Thyroid gland (tissue), 4 donors: ENCODE data around the gene KREMEN2. TPM values are rescaled to one million over a fixed set of nuclear protein-coding genes. Genes with fewer than 3 reads are reported as not detected.

Source experiments
- DNase-seq, 2 donors: peaks; one replicate each; pipeline ENCODE4 v3.0.0-alpha.2; 2019
- H3K27ac ChIP-seq, 3 donors: fragments of 200-600 bp; sonication (generic); 1 replicate in 2 of 3; 2 replicates in 1 of 3; pipeline ENCODE4 v1.5.1; 2016 to 2019; ENCODE audit warnings: mild to moderate bottlenecking in 1 of 3, moderate library complexity in 1 of 3
- H3K27me3 ChIP-seq: fragments of 200-600 bp; sonication (generic); one replicate; pipeline ENCODE4 v1.5.1; 2019
- H3K36me3 ChIP-seq, 2 donors: fragments of 200-600 bp; sonication (generic); one replicate each; pipeline ENCODE4 v1.5.1; 2016 to 2019
- H3K4me1 ChIP-seq, 2 donors: fragments of 200-600 bp; sonication (generic); one replicate each; pipeline ENCODE4 v1.5.1; 2017 to 2019
- H3K4me3 ChIP-seq, 3 donors: fragments of 200-600 bp; sonication (generic); replicated peaks in 1 of 3; 1 replicate in 2 of 3; 2 replicates in 1 of 3; pipeline ENCODE4 v1.5.1; 2016; ENCODE audit warnings: mild to moderate bottlenecking in 1 of 3
- H3K9me3 ChIP-seq: fragments of 200-600 bp; sonication (generic); one replicate; pipeline ENCODE4 v1.5.1; 2017
- CTCF ChIP-seq, 6 experiments: fragments of 200-600 bp in 3 of 6; fragments of 450-650 bp in 3 of 6; sonication (generic) in 3 of 6; IDR thresholded peaks; one replicate each; pipeline ENCODE4 v1.5.1; 2016 to 2019; ENCODE audit warnings: antibody characterized with exemption in 6 of 6, mild to moderate bottlenecking in 2 of 6, inconsistent platforms in 1 of 6, moderate library complexity in 1 of 6
- POLR2A ChIP-seq, 2 donors: fragments of 450-650 bp; IDR thresholded peaks; one replicate each; pipeline ENCODE4 v1.6.1; 2017; ENCODE audit warnings: antibody characterized with exemption in 2 of 2, mild to moderate bottlenecking in 2 of 2, moderate library complexity in 1 of 2
- WGBS, 2 donors: methylation state at CpG; one replicate each; pipeline ENCODE4 v1.1.5; 2017; 5-methylcytosine and 5-hydroxymethylcytosine counted together
- intact Hi-C: fragments of 100-400 bp; cut with DNase I; formaldehyde crosslinking; loops from one replicate; pipeline ENCODE4 v1.15.1; 2023
- total RNA-seq, 4 donors: library from RNA; depleted of rRNA; stranded (reverse); fragments of >200 nt; gene quantifications; one replicate each; pipeline ENCODE4 v1.2.3, GENCODE V29; 2016

Gene KREMEN2
- total RNA-seq, 4 donors from 2014 or later: not detected

GRCh38 chr16:2950353-2950724 lies 13.7 kb upstream of the KREMEN2 start:
- TF ChIP-seq POLR2A (IDR thresholded peaks at IDR 0.05) (no peak), CTCF (IDR thresholded peaks at IDR 0.05) (no peak)
- H3K4me3 ChIP-seq: no peak overlapping the region
- no peaks in the 10 kb centered on the region for H3K27me3 ChIP-seq
- H3K36me3 ChIP-seq: peaks cover 0 to 4% of the 10 kb centered on the region in 2 donors
- no peaks in the 10 kb centered on the region for H3K4me1 ChIP-seq
- DNase-seq: no peak
- H3K9me3 ChIP-seq: no peaks in the 10 kb centered on the region
- WGBS, 2 donors: 95 to 96% methylated on average over 9 to 11 of the region's 13 CpGs
- intact Hi-C loops: no loop called here
- no peak overlapping the region for H3K27ac ChIP-seq

- Histone ChIP-seq H3K36me3 (peaks cover 0 to 4% of the 10 kb centered on the region in 2 donors), H3K27me3 (no peaks in the 10 kb centered on the region), H3K4me1 (no peaks in the 10 kb centered on the region), H3K4me3 (no peak overlapping the region), H3K27ac (no peak overlapping the region), H3K9me3 (no peaks in the 10 kb centered on the region)
- no peak for TF ChIP-seq POLR2A (IDR thresholded peaks at IDR 0.05)
- TF ChIP-seq CTCF (IDR thresholded peaks at IDR 0.05): no peak
- WGBS, 2 donors: 85% methylated on average over 16 of the region's 16 CpGs
- no peak for DNase-seq
- intact Hi-C loops: no loop called here
These were observed 13.3 kb upstream of the KREMEN2 start for GRCh38 chr16:2950773-2951172.

GRCh38 chr16:2952679-2953078 lies 11.4 kb upstream of the KREMEN2 start:
- no peak for DNase-seq
- intact Hi-C loops: no loop called here
- H3K36me3 ChIP-seq: peaks cover 0 to 4% of the 10 kb centered on the region in 2 donors
- TF ChIP-seq CTCF (IDR thresholded peaks at IDR 0.05) (no peak), POLR2A (IDR thresholded peaks at IDR 0.05) (no peak)
- no peaks in the 10 kb centered on the region for H3K27me3 ChIP-seq
- no peaks in the 10 kb centered on the region for H3K9me3 ChIP-seq
- no peaks in the 10 kb centered on the region for H3K4me1 ChIP-seq
- no peak overlapping the region for H3K4me3 ChIP-seq
- no peak overlapping the region for H3K27ac ChIP-seq
- WGBS, 2 donors: 44 to 52% methylated on average over 10 to 11 of the region's 11 CpGs

GRCh38 chr16:2953706-2954627 lies 10.1 kb upstream of the KREMEN2 start:
- H3K4me1 ChIP-seq: no peaks in the 10 kb centered on the region
- no peak for DNase-seq
- no peak for TF ChIP-seq CTCF (IDR thresholded peaks at IDR 0.05)
- no peak for TF ChIP-seq POLR2A (IDR thresholded peaks at IDR 0.05)
- H3K27me3 ChIP-seq: no peaks in the 10 kb centered on the region
- no peak overlapping the region for H3K4me3 ChIP-seq
- 52 to 63% methylated on average over 25 to 31 of the region's 31 CpGs for WGBS, 2 donors
- intact Hi-C loops: no loop called here
- no peak overlapping the region for H3K27ac ChIP-seq
- H3K36me3 ChIP-seq: peaks cover 0 to 1% of the 10 kb centered on the region in 2 donors
- no peaks in the 10 kb centered on the region for H3K9me3 ChIP-seq

GRCh38 chr16:2954656-2955381 lies 9.3 kb upstream of the KREMEN2 start:
- Histone ChIP-seq H3K27me3 (no peaks in the 10 kb centered on the region), H3K27ac (no peak overlapping the region), H3K4me1 (no peaks in the 10 kb centered on the region), H3K4me3 (no peak overlapping the region), H3K9me3 (no peaks in the 10 kb centered on the region), H3K36me3 (no peaks in the 10 kb centered on the region)
- DNase-seq: no peak
- WGBS, 2 donors: 52 to 66% methylated on average over 11 to 12 of the region's 26 CpGs
- TF ChIP-seq POLR2A (IDR thresholded peaks at IDR 0.05) (no peak), CTCF (IDR thresholded peaks at IDR 0.05) (no peak)
- intact Hi-C loops: no loop called here
